K562 (cell line): ENCODE data around the gene COL9A3.

Experiments
- ATF3 ChIP-seq, 2 experiments: fragments of 450-650 bp in 1 of 2; sonication (generic) in 1 of 2; formaldehyde crosslinking in 1 of 2; IDR thresholded peaks in 1 of 2; conservative IDR thresholded peaks in 1 of 2; 2 replicates each; pipeline versions ENCODE4 v1.6.1 to v1.8.1; 2016 to 2023; ENCODE audit warnings: mild to moderate bottlenecking in 2 of 2, moderate library complexity in 2 of 2, inconsistent platforms in 1 of 2, missing genetic modification reagents in 1 of 2
- GTF2B ChIP-seq: IDR thresholded peaks from 2 replicates; pipeline ENCODE4 v1.6.1; 2011; ENCODE audit not compliant: insufficient read length; ENCODE audit errors: extremely low read depth
- KAT7 ChIP-seq: sonication (generic); formaldehyde crosslinking; IDR thresholded peaks from 2 replicates; pipeline ENCODE4 v1.8.0; 2022; ENCODE audit warnings: missing genetic modification reagents, mild to moderate bottlenecking, borderline replicate concordance
- SUPT5H ChIP-seq: fragments of 450-650 bp; IDR thresholded peaks from 2 replicates; pipeline ENCODE4 v1.6.1; 2016
- ZKSCAN1 ChIP-seq: fragments of 150-350 bp; IDR thresholded peaks from 2 replicates; pipeline ENCODE4 v1.6.1; 2016; ENCODE audit warnings: low read depth, low read length
- ZNF699 ChIP-seq: fragments of 250-450 bp; sonication (Bioruptor Pico); IDR thresholded peaks from 2 replicates; pipeline ENCODE4 v1.8.0; 2021; ENCODE audit warnings: mild to moderate bottlenecking, moderate library complexity; ENCODE audit not compliant: insufficient replicate concordance
- ZNF764 ChIP-seq: fragments of 250-450 bp; sonication (Bioruptor Pico); IDR thresholded peaks from 2 replicates; pipeline ENCODE4 v1.4.0; 2020; ENCODE audit warnings: low read depth, mild to moderate bottlenecking, moderate library complexity

- TF ChIP-seq GTF2B = no peak
- no peak for TF ChIP-seq ZNF764 (CRISPR knock-in tag)
- no peak for TF ChIP-seq ZNF699 (CRISPR knock-in tag)
- TF ChIP-seq KAT7 (CRISPR knock-in tag) = no peak
- no peak for TF ChIP-seq SUPT5H
- no peak for TF ChIP-seq ATF3 (IDR thresholded peaks at IDR 0.05)
- TF ChIP-seq ATF3 (CRISPR knock-in tag; conservative IDR thresholded peaks at IDR 0.05) = no peak
- TF ChIP-seq ZKSCAN1 = no peak
These were observed 23.7 kb upstream of the COL9A3 start for GRCh38 chr20:62792940-62793756.
